Measurements from ENCODE around the gene STK4.
"Not testable (repeated sequence)": the region's sequence is repeated elsewhere in the genome, so short reads cannot be mapped to it uniquely, and the experiment has no call there.

STK4 gene

DNA sequence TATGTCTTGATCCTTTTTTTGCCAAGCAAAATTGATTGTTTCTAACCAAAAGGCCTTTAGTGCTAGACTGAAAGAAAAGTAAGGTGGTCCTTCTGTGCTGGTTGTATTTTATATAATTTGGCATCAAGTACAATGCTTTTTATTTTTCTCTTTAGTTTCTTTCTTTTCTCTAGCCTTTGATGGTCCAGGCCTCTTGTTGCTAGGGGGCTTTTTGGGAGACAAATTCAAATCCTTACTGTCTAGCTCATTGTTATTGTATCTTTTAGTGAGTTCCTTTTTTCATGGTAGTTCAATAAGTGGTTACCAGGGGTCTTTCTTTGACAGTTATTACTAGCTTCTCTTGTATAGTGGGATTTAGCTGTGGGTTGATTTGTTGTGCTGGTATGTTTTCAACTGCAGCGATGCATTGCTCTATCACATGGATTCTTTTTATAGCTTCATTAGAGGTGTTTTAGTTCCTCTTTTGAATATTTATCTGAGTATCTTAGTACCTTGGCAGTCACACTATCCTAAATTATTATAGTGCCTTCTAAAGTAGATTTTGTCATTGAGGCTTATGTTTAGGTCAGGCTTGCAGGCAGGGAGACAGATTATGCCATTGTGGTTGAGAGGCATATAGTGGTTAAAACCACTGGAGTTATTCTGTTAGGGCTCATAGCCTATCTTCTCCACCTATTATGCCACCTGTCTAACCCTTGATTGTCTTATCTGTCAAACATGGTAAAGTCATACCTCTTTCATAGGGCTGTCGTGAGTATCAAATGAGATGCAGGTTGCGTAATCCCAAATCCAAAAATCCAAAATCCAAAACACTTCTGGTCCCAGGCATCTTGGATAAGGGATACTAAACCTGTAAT, 85.1 kb downstream of the STK4 start:
- H3K27ac Mint-ChIP-seq, result peak overlapping the region; percentile 84
- H3K4me3 Mint-ChIP-seq, result peak overlapping the region; percentile 73
- peak in 1 of 2 donors; percentile 16 for DNase-seq (ENCODE audit: low spot score in 2 of 2)
- no peaks in the 10 kb centered on the region for H3K9me3 Mint-ChIP-seq
- no peaks in the 10 kb centered on the region for H3K27me3 Mint-ChIP-seq
- peaks cover 21% of the 10 kb centered on the region for H3K36me3 Mint-ChIP-seq
- peak; percentile 88 for ATAC-seq (ENCODE audit: low read depth)
- H3K4me1 Mint-ChIP-seq, result peaks cover 45% of the 10 kb centered on the region

DNA sequence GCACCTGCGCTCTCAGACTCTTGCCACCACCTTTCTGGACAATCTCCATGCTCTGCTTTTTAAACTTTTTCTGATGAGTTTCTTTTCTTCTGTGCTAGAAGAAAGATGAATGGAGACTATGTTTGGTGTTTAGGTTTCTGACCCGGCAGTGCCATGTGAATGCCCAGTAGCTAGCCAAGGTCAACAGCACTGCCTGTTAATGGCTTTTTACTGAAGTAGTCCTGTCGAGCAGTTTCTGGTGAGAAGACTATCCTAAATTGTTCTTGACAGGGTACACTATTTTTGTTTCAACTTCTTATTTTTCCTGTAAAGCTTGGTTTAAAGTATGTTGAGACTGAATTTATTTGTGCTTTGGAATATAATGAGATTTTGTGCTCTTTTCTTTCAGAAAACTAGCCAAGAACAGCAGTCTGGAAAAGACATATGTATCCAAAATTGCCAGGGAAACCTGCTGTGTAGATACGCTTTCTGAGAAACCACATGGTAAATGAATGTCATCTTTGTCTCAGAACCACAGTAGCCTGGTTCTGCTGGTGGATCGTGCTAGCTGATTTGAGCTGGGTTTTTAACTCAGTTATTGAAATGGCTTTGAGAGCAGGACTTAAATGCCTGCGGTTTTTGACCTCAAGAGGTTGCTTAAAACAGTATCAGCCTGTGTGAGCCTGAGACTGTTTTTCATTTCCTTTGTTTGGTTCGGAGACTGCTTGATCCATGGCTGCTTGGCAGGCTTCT, 86.6 kb downstream of the STK4 start:
- no peaks in the 10 kb centered on the region for H3K27me3 Mint-ChIP-seq
- ATAC-seq (ENCODE audit: low read depth) (peak; percentile 34), DNase-seq (ENCODE audit: low spot score in 2 of 2) (no peak)
- no peaks in the 10 kb centered on the region for H3K9me3 Mint-ChIP-seq
- peaks cover 28% of the 10 kb centered on the region for H3K36me3 Mint-ChIP-seq
- H3K4me3 Mint-ChIP-seq, result peak overlapping the region; percentile 45
- H3K4me1 Mint-ChIP-seq, result peaks cover 50% of the 10 kb centered on the region
- peak overlapping the region; percentile 84 for H3K27ac Mint-ChIP-seq

DNA sequence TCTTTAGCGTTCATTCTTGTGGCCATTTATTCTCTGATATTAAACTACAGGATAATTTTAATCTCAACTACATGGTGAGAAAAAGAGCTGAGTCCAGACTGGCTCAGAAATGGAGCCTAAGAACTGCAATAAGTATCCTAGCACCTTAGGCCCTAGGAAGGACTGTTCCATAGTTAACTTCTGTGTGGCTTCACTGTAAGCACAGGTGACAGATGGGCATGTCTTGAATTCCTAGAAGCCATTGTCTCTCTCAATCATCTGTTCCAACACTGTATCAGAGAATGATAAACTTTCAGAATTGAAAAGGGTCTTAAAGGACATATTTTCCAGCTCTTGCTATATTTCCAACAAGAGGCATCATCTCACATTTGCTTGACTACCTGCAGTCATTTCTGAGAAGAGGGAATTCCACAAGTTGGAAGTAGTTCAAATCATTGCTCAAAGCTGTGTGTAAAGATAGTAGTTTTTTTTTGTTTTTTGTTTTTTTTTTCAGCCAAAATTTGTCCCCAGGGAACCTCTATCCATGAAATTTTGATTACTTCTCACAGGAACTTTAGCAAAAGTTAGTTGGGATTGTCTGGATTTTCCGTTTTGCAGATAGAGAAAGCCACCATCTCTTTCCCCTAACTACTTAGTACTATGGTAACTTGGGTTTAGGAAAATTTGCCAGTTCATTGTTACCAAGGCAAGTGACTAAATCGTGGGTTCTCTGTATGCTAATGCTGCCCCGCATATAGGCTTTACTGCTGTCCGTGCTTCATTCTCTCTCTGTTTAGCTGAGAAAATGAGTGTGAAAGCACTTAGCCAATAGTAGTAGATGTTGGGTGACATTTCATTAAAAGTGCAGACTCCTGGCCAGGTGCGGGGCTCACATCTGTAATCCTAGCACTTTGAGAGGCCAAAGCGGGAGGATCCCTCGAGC, 87.4 kb downstream of the STK4 start:
- peaks cover 50% of the 10 kb centered on the region for H3K4me1 Mint-ChIP-seq
- ATAC-seq (ENCODE audit: low read depth) (no peak), DNase-seq (ENCODE audit: low spot score in 2 of 2) (no peak)
- H3K4me3 Mint-ChIP-seq, result peak overlapping the region; percentile 45
- no peaks in the 10 kb centered on the region for H3K27me3 Mint-ChIP-seq
- H3K27ac Mint-ChIP-seq, result peak overlapping the region; percentile 84
- peaks cover 23% of the 10 kb centered on the region for H3K36me3 Mint-ChIP-seq
- H3K9me3 Mint-ChIP-seq, result no peaks in the 10 kb centered on the region

DNA sequence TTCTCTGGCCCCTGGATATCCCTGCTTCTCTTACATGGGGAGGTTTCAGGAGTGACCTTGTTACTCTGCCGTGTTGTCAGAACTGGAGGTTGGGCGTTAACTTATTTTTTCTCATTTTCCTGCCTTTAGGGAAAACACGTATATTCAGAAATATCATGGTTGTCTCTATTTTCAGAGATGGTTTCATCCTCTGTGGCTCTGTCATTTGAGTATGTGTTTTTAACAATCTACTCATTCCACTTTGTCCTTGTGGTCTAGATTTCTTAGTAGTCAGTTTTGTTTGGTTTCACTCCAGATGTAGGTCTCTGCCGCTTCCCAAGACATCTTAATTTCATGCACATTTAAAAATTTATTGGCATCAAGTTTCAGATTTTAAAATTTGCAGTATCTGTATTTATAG, 88.7 kb downstream of the STK4 start:
- no peak for ATAC-seq (ENCODE audit: low read depth)
- peaks cover 21% of the 10 kb centered on the region for H3K36me3 Mint-ChIP-seq

DNA sequence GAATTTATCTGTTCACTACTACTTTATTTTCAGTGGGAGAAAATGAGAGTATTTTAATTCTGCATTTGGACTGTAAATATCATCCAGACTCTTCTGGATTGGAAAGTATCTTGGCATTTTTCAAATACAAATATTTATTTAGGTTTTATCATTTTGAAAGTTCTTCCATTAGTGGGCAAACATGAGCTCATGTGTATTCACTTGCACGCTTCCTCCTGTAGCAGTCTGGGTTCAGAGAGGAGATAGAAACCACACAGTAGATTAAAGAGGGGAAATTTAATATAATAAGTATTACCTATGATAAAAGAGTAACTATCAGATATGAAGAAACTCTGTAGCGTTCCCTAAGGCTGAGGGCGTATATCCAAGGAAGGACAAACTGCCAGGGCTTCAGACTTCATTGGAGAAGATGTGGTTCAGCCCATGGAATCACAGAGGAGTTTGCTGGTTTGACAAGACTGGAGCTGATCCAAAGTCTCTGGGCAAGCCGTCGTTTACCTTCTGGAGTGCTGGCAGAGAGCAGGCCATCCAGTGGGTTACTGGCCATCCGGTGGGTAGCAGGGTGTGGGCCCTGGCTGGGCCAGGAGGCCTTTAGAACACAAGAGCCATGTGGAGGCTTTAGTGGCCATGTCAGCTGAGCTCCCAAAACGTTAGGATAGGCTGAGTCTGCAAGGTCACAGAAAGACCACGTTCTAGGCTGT, 90.3 kb downstream of the STK4 start:
- Mint-ChIP-seq H3K27me3 (no peaks in the 10 kb centered on the region), H3K4me3 (no peak overlapping the region), H3K36me3 (peaks cover 25% of the 10 kb centered on the region), H3K9me3 (no peaks in the 10 kb centered on the region), H3K4me1 (peaks cover 50% of the 10 kb centered on the region), H3K27ac (peak overlapping the region; percentile 82)
- no peak for ATAC-seq (ENCODE audit: low read depth)
- DNase-seq (ENCODE audit: low spot score in 2 of 2), result no peak

More for the DNA sequence above, 88.7 kb downstream of the STK4 start:
- peaks cover 47% of the 10 kb centered on the region for H3K4me1 Mint-ChIP-seq
- DNase-seq (ENCODE audit: low spot score in 2 of 2), result no peak
- peak overlapping the region; percentile 81 for H3K27ac Mint-ChIP-seq
- H3K9me3 Mint-ChIP-seq, result no peaks in the 10 kb centered on the region
- no peaks in the 10 kb centered on the region for H3K27me3 Mint-ChIP-seq
- H3K4me3 Mint-ChIP-seq, result no peak overlapping the region

DNA sequence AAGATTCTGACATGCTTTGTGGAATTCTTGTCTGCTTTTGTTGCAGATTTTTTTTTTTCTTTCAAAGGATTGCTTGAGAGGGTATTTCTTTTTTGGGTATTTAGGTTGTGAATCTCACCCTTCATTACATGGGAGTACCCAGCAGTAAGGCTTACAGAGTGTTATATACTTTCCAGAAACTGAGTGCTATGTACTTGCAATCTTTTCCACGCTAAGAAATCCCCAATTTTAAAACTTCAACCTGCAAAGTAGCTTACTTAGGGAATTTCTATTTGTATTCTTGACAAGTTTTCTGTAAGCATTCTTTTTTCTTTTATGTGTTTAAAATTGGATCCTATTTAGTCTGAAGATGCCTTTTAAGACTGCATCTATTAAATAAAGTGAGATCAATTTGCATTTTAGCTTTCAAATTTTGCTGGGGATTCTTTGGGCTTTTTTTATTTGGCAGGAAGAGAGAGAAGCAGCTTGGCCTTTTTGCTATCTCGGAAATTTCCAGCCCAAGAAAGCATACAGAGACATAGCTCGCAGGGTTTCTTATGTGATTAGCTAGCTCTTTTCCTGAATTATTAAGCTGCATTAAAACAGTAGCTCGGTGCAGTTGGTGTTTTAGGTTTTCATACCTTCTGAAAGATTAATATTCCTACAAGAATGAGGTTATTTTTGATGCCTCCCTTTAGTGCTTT, 92.0 kb downstream of the STK4 start:
- no peaks in the 10 kb centered on the region for H3K27me3 Mint-ChIP-seq
- no peak for ATAC-seq (ENCODE audit: low read depth)
- H3K36me3 Mint-ChIP-seq, result peaks cover 32% of the 10 kb centered on the region

DNA sequence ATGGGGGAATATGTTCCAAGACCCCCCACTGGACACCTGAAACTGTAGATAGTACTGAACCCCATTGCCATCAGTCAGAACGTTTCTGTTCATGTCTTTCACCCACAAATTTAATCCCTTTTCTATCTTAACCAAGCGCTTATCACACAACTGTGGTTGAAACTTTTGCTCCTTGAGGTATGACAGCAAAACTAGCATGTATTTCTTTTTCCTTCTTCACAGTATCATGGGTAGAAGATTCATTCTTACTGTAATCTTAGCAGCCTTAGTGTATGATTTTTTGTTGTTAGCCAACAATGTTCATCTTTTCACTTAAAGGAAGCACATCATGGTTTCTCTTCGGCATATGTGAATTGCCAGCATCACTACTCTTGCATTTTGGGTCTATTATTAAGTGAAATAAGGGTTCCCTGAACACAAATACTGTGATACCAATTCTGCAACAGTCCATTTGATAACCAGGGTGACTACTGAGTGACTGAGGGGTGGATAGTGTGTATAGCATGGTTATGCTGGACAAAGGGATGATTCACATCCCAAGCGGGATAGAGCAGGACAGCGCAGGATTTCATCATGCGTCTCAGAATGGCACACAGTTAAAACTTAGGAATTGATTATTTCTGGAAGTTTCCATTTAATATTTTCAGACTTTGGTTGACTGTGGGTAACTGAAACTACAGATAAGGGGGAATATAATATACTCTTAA, 92.9 kb downstream of the STK4 start:
- Mint-ChIP-seq H3K4me3 (no peak overlapping the region), H3K27ac (peak overlapping the region; percentile 82), H3K27me3 (no peaks in the 10 kb centered on the region), H3K4me1 (peaks cover 38% of the 10 kb centered on the region), H3K9me3 (no peaks in the 10 kb centered on the region), H3K36me3 (peaks cover 34% of the 10 kb centered on the region)
- DNase-seq (ENCODE audit: low spot score in 2 of 2), result no peak
- no peak for ATAC-seq (ENCODE audit: low read depth)

More for the DNA sequence above, 92.0 kb downstream of the STK4 start:
- DNase-seq (ENCODE audit: low spot score in 2 of 2), result no peak
- Mint-ChIP-seq H3K4me1 (peaks cover 39% of the 10 kb centered on the region), H3K27ac (peak overlapping the region; percentile 82), H3K4me3 (no peak overlapping the region), H3K9me3 (no peaks in the 10 kb centered on the region)

DNA sequence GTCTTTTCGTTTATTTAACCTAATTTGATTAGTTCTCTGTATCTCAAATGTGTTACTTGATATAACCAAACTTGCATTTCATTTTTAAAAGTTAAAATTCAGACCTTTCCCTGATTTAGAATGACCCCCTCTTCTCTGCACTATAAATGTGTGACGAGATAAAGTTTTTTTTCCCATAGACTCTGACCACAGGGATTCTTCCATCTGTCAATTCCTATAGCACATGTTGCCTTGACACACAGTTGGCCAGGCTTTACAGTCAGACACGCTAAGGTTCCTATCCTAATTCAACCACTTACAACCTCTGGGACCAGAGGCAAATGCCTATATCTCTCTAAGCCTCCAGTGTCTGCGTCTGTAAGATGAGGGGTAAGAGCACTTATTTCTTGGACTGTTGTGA, 94.0 kb downstream of the STK4 start:
- H3K4me3 Mint-ChIP-seq, result no peak overlapping the region
- peaks cover 42% of the 10 kb centered on the region for H3K4me1 Mint-ChIP-seq
- peak overlapping the region; percentile 76 for H3K27ac Mint-ChIP-seq
- DNase-seq (ENCODE audit: low spot score in 2 of 2), result no peak
- peaks cover 39% of the 10 kb centered on the region for H3K36me3 Mint-ChIP-seq
- H3K9me3 Mint-ChIP-seq, result no peaks in the 10 kb centered on the region
- ATAC-seq (ENCODE audit: low read depth), result no peak
- no peaks in the 10 kb centered on the region for H3K27me3 Mint-ChIP-seq

DNA sequence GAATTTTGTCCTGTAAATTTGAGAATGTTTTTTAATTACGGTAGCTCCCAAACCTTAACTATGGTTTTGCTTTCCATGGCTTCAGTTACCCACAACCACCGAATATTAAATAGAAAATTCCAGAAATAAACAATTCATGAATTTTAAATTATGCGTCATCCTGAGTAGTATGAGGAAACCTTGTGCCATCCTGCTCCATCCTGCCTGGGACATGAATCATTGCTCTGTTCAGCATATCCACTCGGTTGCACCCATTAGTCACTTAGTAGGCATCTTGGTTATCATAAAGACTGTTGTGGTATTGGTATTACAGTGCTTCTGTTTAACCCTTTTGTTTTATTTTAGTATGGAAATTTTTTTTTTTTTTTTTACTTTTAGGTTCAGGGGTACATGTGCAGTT, 94.9 kb downstream of the STK4 start:
- Mint-ChIP-seq H3K9me3 (no peaks in the 10 kb centered on the region), H3K4me1 (peaks cover 43% of the 10 kb centered on the region), H3K27ac (no peak overlapping the region), H3K4me3 (no peak overlapping the region), H3K27me3 (no peaks in the 10 kb centered on the region), H3K36me3 (peaks cover 33% of the 10 kb centered on the region)
- ATAC-seq (ENCODE audit: low read depth) (no peak), DNase-seq (ENCODE audit: low spot score in 2 of 2) (no peak)

DNA sequence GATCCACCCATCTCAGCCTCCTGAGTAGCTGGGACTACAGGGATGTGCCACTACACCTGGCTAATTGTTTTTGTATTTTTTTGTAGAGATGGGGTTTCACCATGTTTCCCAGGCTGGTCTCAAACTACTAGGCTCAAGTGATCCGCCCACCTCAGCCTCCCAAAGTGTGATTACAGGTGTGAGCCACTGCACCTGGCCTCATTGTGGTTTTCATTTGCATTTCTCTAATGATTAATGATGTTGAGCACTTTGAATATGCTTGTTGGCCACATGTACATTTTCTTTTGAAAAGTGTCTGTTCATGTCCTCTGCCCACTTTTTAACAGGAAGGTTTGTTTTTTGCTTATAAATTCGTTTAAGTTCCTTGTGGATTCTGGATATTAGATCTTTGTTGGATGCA, 96.8 kb downstream of the STK4 start:
- peak; percentile 53 for ATAC-seq (ENCODE audit: low read depth)
- H3K4me3 Mint-ChIP-seq, result peak overlapping the region; percentile 8
- DNase-seq (ENCODE audit: low spot score in 2 of 2); H3K27me3 Mint-ChIP-seq; H3K9me3 Mint-ChIP-seq: not testable (repeated sequence)
- peak overlapping the region; percentile 35 for H3K27ac Mint-ChIP-seq
- peaks cover 42% of the 10 kb centered on the region for H3K4me1 Mint-ChIP-seq
- peaks cover 38% of the 10 kb centered on the region for H3K36me3 Mint-ChIP-seq

DNA sequence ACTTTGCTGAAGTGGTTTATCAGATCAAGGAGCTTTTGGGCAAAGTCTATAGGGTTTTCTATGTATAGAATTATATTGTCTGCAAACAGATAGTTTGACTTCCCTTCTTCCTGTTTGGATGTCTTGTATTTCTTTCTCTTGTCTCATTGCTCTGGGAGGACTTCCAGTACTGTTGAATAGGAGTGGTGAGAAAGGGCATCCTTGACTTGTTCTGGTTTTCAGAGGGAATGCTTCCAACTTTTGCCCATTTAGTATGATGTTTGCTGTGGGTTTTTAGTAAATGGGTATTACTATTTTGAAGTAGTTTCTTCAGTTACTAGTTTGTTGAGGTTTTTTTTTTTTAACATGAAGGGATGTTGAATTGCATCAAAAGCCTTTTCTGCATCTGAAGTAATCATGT, 98.5 kb downstream of the STK4 start:
- Mint-ChIP-seq H3K27ac (peak overlapping the region; percentile 48), H3K9me3 (no peaks in the 10 kb centered on the region), H3K4me1 (peaks cover 36% of the 10 kb centered on the region), H3K36me3 (peaks cover 43% of the 10 kb centered on the region), H3K4me3 (no peak overlapping the region), H3K27me3 (no peaks in the 10 kb centered on the region)
- ATAC-seq (ENCODE audit: low read depth) (no peak), DNase-seq (ENCODE audit: low spot score in 2 of 2) (no peak)

DNA sequence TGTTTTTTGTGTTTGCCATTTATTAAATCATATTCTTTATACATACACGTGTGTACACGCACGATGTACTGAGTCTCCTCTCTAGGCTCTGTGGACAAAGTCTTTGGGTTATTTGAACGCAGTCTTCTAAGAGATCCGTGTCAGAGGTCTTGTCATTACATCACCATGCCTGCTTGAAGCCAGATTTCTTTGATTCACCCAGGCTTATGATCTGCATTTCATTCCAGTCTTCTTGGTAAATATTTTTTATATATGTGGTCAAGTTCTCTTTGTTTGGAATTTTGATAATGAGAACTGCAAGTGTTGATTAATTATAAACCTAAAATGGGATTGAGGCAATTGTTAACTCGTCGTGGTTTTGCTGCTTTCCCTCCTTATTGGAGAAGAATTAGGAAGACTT, 100.1 kb downstream of the STK4 start:
- DNase-seq (ENCODE audit: low spot score in 2 of 2), result no peak
- Mint-ChIP-seq H3K4me1 (peaks cover 37% of the 10 kb centered on the region), H3K27ac (no peak overlapping the region), H3K9me3 (no peaks in the 10 kb centered on the region), H3K27me3 (no peaks in the 10 kb centered on the region), H3K36me3 (peaks cover 47% of the 10 kb centered on the region), H3K4me3 (no peak overlapping the region)
- no peak for ATAC-seq (ENCODE audit: low read depth)

All from memory B cell (primary cell).